GM23338 (cell line): Measurements from ENCODE around the gene MCTP2. TPM values are rescaled to one million over a fixed set of nuclear protein-coding genes. Genes with fewer than 3 reads are reported as not detected.

ENCODE experiments used
- ATAC-seq: fragments of 200-7000 bp; cut with Tn5 transposase; 3 replicates; pipeline ENCODE4 v1.9.1; 2020
- DNase-seq: peaks from one replicate; pipeline ENCODE4 v3.0.0-alpha.2; 2015; ENCODE audit warnings: low spot score
- H2AFZ ChIP-seq: fragments of 200-600 bp; sonication (generic); 2 replicates; pipeline ENCODE4 v1.8.0; 2016; ENCODE audit warnings: antibody characterized with exemption, mild to moderate bottlenecking, moderate library complexity
- H3F3A ChIP-seq: fragments of 200-600 bp; sonication (generic); replicated peaks from 2 replicates; pipeline ENCODE4 v1.8.0; 2017; ENCODE audit warnings: antibody characterized with exemption, mixed run types, low read depth
- H3K27ac ChIP-seq: fragments of 200-600 bp; sonication (generic); 2 replicates; pipeline ENCODE4 v1.6.1; 2016; ENCODE audit warnings: low read depth
- H3K27me3 ChIP-seq: fragments of 200-600 bp; sonication (generic); 2 replicates; pipeline ENCODE4 v1.8.0; 2016; ENCODE audit warnings: mild to moderate bottlenecking, mixed run types, moderate library complexity; ENCODE audit not compliant: insufficient read depth
- H3K36me3 ChIP-seq: fragments of 200-600 bp; sonication (generic); 2 replicates; pipeline ENCODE4 v1.8.0; 2016; ENCODE audit warnings: mild to moderate bottlenecking; ENCODE audit not compliant: insufficient read depth
- H3K4me1 ChIP-seq: fragments of 200-600 bp; sonication (generic); 2 replicates; pipeline ENCODE4 v1.8.0; 2016; ENCODE audit warnings: mild to moderate bottlenecking, moderate library complexity; ENCODE audit not compliant: insufficient read depth
- H3K4me2 ChIP-seq: fragments of 200-600 bp; sonication (generic); 2 replicates; pipeline ENCODE4 v1.7.1; 2017; ENCODE audit warnings: mixed run types
- H3K4me3 ChIP-seq: fragments of 200-600 bp; sonication (generic); 2 replicates; pipeline ENCODE4 v1.6.1; 2016; ENCODE audit warnings: mixed run types
- H3K79me2 ChIP-seq: fragments of 200-600 bp; sonication (generic); replicated peaks from 2 replicates; pipeline ENCODE4 v1.8.0; 2017; ENCODE audit warnings: mild to moderate bottlenecking; ENCODE audit not compliant: insufficient read depth
- H3K9me2 ChIP-seq: fragments of 200-600 bp; sonication (generic); 2 replicates; pipeline ENCODE4 v1.8.0; 2017; ENCODE audit not compliant: insufficient read depth
- H4K20me1 ChIP-seq: fragments of 200-600 bp; sonication (generic); replicated peaks from 2 replicates; pipeline ENCODE4 v1.8.0; 2017; ENCODE audit warnings: mild to moderate bottlenecking; ENCODE audit not compliant: insufficient read depth
- H3K27ac Mint-ChIP-seq: 2 replicates; pipeline ENCODE4 v1.8.0; 2020; ENCODE audit warnings: inconsistent platforms, mild to moderate bottlenecking, moderate library complexity, mixed read lengths
- H3K27me3 Mint-ChIP-seq: 3 replicates; pipeline ENCODE4 v1.8.0; 2022; ENCODE audit warnings: low read depth, mild to moderate bottlenecking, moderate library complexity, mixed read lengths, inconsistent platforms; ENCODE audit not compliant: insufficient read depth, poor library complexity
- H3K36me3 Mint-ChIP-seq: 3 replicates; pipeline ENCODE4 v1.8.0; 2021; ENCODE audit warnings: low read depth, mild to moderate bottlenecking, inconsistent platforms, moderate library complexity, mixed read lengths
- H3K4me1 Mint-ChIP-seq: 3 replicates; pipeline ENCODE4 v1.8.0; 2020; ENCODE audit warnings: mild to moderate bottlenecking, inconsistent platforms, mixed read lengths
- H3K4me3 Mint-ChIP-seq: 3 replicates; pipeline ENCODE4 v1.8.0; 2021; ENCODE audit warnings: moderate library complexity, mild to moderate bottlenecking, inconsistent platforms, mixed read lengths
- H3K9me3 Mint-ChIP-seq: 3 replicates; pipeline ENCODE4 v1.8.0; 2020; ENCODE audit warnings: moderate library complexity, mild to moderate bottlenecking, inconsistent platforms, mixed read lengths
- CREB1 ChIP-seq: fragments of 250-450 bp; sonication (Bioruptor Pico); IDR thresholded peaks from 2 replicates; pipeline ENCODE4 v1.5.0; 2020; ENCODE audit warnings: low read depth, mild to moderate bottlenecking, moderate library complexity
- CTCF ChIP-seq, 2 experiments: fragments of 200-600 bp in 1 of 2; sonication (generic) in 1 of 2; conservative IDR thresholded peaks; 2 replicates each; pipeline versions ENCODE4 v1.5.1 to v1.6.1; 2016 to 2017; ENCODE audit warnings: antibody characterized with exemption in 2 of 2, low read depth in 2 of 2, mild to moderate bottlenecking in 2 of 2, moderate library complexity in 1 of 2
- EZH2 ChIP-seq: fragments of 200-600 bp; sonication (generic); IDR thresholded peaks from one replicate; pipeline ENCODE4 v1.8.0; 2017; ENCODE audit warnings: antibody characterized with exemption, mild to moderate bottlenecking, low read depth; ENCODE audit not compliant: unreplicated experiment
- EZH2phosphoT487 ChIP-seq: fragments of 200-600 bp; sonication (generic); IDR thresholded peaks from one replicate; pipeline ENCODE4 v1.8.1; 2018; ENCODE audit warnings: antibody characterized with exemption; ENCODE audit not compliant: unreplicated experiment
- JUNB ChIP-seq: IDR thresholded peaks from one replicate; pipeline ENCODE4 v1.6.1; 2016; ENCODE audit warnings: antibody characterized with exemption; ENCODE audit not compliant: unreplicated experiment
- NANOG ChIP-seq: IDR thresholded peaks from 2 replicates; pipeline ENCODE4 v1.6.1; 2016; ENCODE audit warnings: antibody characterized with exemption, borderline replicate concordance
- POLR2AphosphoS5 ChIP-seq: IDR thresholded peaks from 2 replicates; pipeline ENCODE4 v1.6.1; 2016; ENCODE audit warnings: antibody characterized with exemption, low read depth
- REST ChIP-seq: IDR thresholded peaks from one replicate; pipeline ENCODE4 v1.6.1; 2018; ENCODE audit warnings: antibody characterized with exemption; ENCODE audit not compliant: unreplicated experiment
- STAT1 ChIP-seq: IDR thresholded peaks from one replicate; pipeline ENCODE4 v1.6.1; 2016; ENCODE audit warnings: antibody characterized with exemption; ENCODE audit not compliant: unreplicated experiment
- ZNF114 ChIP-seq: fragments of 250-450 bp; sonication (Bioruptor Pico); IDR thresholded peaks from 2 replicates; pipeline ENCODE4 v1.5.0; 2020; ENCODE audit warnings: mild to moderate bottlenecking, moderate library complexity
- ZNF331 ChIP-seq: fragments of 250-450 bp; sonication (Bioruptor Pico); IDR thresholded peaks from 2 replicates; pipeline ENCODE4 v1.5.0; 2020; ENCODE audit warnings: low read depth, mild to moderate bottlenecking, moderate library complexity
- ZNF462 ChIP-seq: fragments of 250-450 bp; sonication (Bioruptor Pico); IDR thresholded peaks from 2 replicates; pipeline ENCODE4 v1.5.0; 2020; ENCODE audit warnings: mild to moderate bottlenecking, moderate library complexity
- polyA plus RNA-seq: library from polyadenylated mRNA; unstranded; fragments of >200 nt; fragmentation: Nextera tagmentation; extraction: Ambion mirVana; gene quantifications from 2 replicates; pipeline ENCODE4 v1.2.1, GENCODE V29; 2016
- total RNA-seq: library from RNA; depleted of rRNA; stranded (reverse); fragments of >200 nt; shearing (Covaris generic); gene quantifications from 2 replicates; pipeline ENCODE4 v1.2.3, GENCODE V29; 2014
- TF ChIP-seq, protein P1 (sequence below): IDR thresholded peaks from 2 replicates; pipeline ENCODE4 v1.6.1; 2016; ENCODE audit warnings: antibody characterized with exemption

The MCTP2 gene
- total and polyA plus RNA-seq, 2 experiments from 2014 or later, result 1.8 to 5.5 TPM

DNA sequence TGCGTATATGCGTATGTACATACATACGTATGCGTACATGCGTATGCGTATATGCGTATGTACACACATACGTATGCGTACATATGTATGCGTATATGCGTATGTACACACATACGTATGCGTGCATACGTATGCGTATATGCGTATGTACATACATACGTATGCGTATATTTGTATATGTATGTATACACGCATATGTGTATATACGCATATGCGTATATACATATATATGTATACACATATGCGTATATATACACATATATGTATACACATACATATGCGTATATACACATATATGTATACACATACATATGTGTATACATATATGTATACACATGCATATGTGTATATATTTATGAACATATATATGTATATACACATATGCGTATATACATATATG, 12.1 kb downstream of the MCTP2 start:
- no peak overlapping the region for H3K27ac ChIP-seq
- ATAC-seq, result no peak
- no peaks in the 10 kb centered on the region for H3K36me3 ChIP-seq

More for the DNA sequence above, 12.1 kb downstream of the MCTP2 start:
- no peaks in the 10 kb centered on the region for H3K9me3 Mint-ChIP-seq
- H3K27me3 Mint-ChIP-seq, result peaks cover 5% of the 10 kb centered on the region
- H3K4me1 Mint-ChIP-seq, result no peaks in the 10 kb centered on the region
- Histone ChIP-seq H3K4me2 (no peak overlapping the region), H4K20me1 (no peaks in the 10 kb centered on the region; the same call in 1 of the 2 replicates), H3K9me2 (no peaks in the 10 kb centered on the region), H3K4me1 (no peaks in the 10 kb centered on the region), H3K27me3 (no peaks in the 10 kb centered on the region), H2AFZ (no peak overlapping the region), H3K79me2 (no peaks in the 10 kb centered on the region), H3F3A (peaks cover 18% of the 10 kb centered on the region), H3K4me3 (no peak overlapping the region)
- no peak overlapping the region for H3K27ac Mint-ChIP-seq
- H3K36me3 Mint-ChIP-seq, result no peaks in the 10 kb centered on the region
- no peak for DNase-seq
- no peak for TF ChIP-seq CTCF (conservative IDR thresholded peaks at IDR 0.05; ENCODE audit: low read depth in 2 of 2)
- no peak for TF ChIP-seq REST
- no peak for TF ChIP-seq CREB1 (CRISPR knock-in tag)
- TF ChIP-seq NANOG, result no peak
- TF ChIP-seq, protein P1, sequence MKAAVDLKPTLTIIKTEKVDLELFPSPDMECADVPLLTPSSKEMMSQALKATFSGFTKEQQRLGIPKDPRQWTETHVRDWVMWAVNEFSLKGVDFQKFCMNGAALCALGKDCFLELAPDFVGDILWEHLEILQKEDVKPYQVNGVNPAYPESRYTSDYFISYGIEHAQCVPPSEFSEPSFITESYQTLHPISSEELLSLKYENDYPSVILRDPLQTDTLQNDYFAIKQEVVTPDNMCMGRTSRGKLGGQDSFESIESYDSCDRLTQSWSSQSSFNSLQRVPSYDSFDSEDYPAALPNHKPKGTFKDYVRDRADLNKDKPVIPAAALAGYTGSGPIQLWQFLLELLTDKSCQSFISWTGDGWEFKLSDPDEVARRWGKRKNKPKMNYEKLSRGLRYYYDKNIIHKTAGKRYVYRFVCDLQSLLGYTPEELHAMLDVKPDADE, result no peak
- no peak for TF ChIP-seq JUNB
- no peak for TF ChIP-seq STAT1
- no peak for TF ChIP-seq ZNF114 (CRISPR knock-in tag)
- no peak for TF ChIP-seq ZNF462 (CRISPR knock-in tag)
- no peak for TF ChIP-seq POLR2AphosphoS5
- no peak for TF ChIP-seq ZNF331 (CRISPR knock-in tag)
- TF ChIP-seq EZH2phosphoT487, result no peak
- no peak for TF ChIP-seq EZH2
- H3K4me3 Mint-ChIP-seq, result no peak overlapping the region
